Sciatic nerve (tissue), 2 donors: ENCODE measurements around the gene ARHGEF5. TPM values are rescaled to one million over a fixed set of nuclear protein-coding genes. Genes with fewer than 3 reads are reported as not detected.
"Not testable (repeated sequence)": the region's sequence is repeated elsewhere in the genome, so short reads cannot be mapped to it uniquely, and the experiment has no call there.

Experiments used
- ATAC-seq: fragments of 200-7000 bp; cut with Tn5 transposase; one replicate; pipeline ENCODE4 v1.9.1; 2020; ENCODE audit warnings: mild to moderate bottlenecking, moderate library complexity
- DNase-seq: peaks from one replicate; pipeline ENCODE4 v3.0.0-alpha.2; 2020; ENCODE audit warnings: low spot score
- intact Hi-C: fragments of 100-400 bp; cut with DNase I; formaldehyde crosslinking; loops from one replicate; pipeline ENCODE4 v1.14.2; 2022
- total RNA-seq: library from RNA; stranded (reverse); fragmentation: NEBNext Ultra II Directional; extraction: Animal tissue kit (Norgen Biotek cat#: 25700); gene quantifications from one replicate; pipeline ENCODE4 v1.2.1, GENCODE V29; 2021
- donor health status: DM: no; HTN: no; CAD: no.
- donor health status: DM: no; HTN: no; CAD: no.

Gene ARHGEF5
- total RNA-seq = 12.8 TPM

GRCh38 chr7:144355176-144355822 is at the start of gene ARHGEF5:
Gene ARHGEF5 (plus strand): TSS chr7:144355402. CDS start chr7:144362670, 7,268 bp downstream.
- ATAC-seq = peak; percentile 81
- intact Hi-C loops, DNase-seq: not testable (repeated sequence)

- peak; percentile 27 for ATAC-seq
- DNase-seq, intact Hi-C loops: not testable (repeated sequence)
Measured at GRCh38 chr7:144309702-144310101, 45.5 kb upstream of the ARHGEF5 start.

- ATAC-seq, DNase-seq, intact Hi-C loops: not testable (repeated sequence)
Measured at GRCh38 chr7:144311218-144311617, 44.0 kb upstream of the ARHGEF5 start.

GRCh38 chr7:144311872-144312469 is 43.2 kb upstream of the ARHGEF5 start, which contains the start of gene OR2A1:
Gene OR2A1 (plus strand): TSS chr7:144312419. CDS start chr7:144318125, 5,706 bp downstream.
- ATAC-seq = peak; percentile 38

DNA sequence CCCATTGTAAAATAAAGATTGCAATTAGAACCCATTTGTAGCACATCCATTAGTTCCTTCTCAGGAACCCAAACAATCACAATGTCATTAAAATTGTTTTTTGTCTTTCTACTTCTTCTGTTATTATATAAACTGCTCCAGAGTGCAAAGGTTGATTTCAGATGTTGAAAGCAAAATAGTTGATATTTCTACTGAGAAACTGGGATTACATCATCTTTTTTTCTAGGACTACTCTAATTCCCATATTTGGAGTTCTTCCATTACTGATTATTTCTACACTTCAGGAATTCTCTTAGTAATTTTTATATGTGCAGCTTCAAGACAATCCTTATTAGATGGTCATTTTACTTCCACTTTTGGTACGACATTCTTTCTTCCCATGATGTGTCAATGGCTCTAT is 37.7 kb upstream of the ARHGEF5 start:
- ATAC-seq = peak; percentile 51
- intact Hi-C loops, DNase-seq: not testable (repeated sequence)

More at GRCh38 chr7:144311872-144312469, 43.2 kb upstream of the ARHGEF5 start, which contains the start of gene OR2A1:
- DNase-seq, intact Hi-C loops: not testable (repeated sequence)

DNA sequence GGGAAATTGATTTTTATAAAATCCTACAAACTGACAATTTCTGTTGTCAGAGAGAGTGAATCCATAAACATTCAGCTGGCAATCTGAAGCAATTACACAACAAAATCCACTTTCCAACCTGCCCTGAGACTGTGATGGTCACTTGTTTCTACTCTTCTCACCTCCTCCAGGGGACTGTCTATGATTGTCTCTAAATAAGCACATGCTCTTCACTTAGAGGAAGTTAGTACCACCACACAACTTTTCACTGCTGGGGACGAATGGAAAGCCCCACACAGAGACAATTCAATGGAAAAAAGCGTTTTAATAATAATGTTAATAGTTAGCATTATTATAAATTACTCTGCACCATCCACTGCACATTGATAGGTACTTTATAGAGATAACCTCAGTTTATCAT is 35.7 kb upstream of the ARHGEF5 start:
- DNase-seq, intact Hi-C loops, ATAC-seq: not testable (repeated sequence)

GRCh38 chr7:144321677-144322206 is 33.5 kb upstream of the ARHGEF5 start:
- peak; percentile 61 for ATAC-seq
- DNase-seq, intact Hi-C loops: not testable (repeated sequence)

GRCh38 chr7:144323359-144323758 is 31.8 kb upstream of the ARHGEF5 start:
- intact Hi-C loops, DNase-seq, ATAC-seq: not testable (repeated sequence)

GRCh38 chr7:144325868-144326267 is 29.3 kb upstream of the ARHGEF5 start:
- ATAC-seq, DNase-seq, intact Hi-C loops: not testable (repeated sequence)

DNA sequence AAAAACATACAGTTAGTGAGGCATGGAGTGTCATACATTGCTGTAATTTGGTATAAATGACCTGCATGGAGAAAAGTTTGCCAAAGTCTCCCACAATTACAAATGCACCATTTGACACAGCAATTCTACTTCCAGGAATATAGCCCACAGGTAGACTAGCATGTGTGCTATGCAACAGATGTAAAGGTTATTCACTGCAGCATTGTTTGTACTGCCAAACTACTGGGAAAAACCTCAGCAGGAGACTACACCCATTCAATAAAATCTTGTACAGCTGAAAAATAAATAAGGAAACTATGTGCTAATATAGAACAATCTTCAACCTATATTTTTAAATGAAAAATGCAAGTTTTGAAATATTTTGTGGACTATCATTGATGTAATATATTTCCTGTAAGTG is 25.2 kb upstream of the ARHGEF5 start:
- intact Hi-C loops, ATAC-seq, DNase-seq: not testable (repeated sequence)

- DNase-seq, intact Hi-C loops: not testable (repeated sequence)
- peak; percentile 59 for ATAC-seq
Measured at GRCh38 chr7:144331221-144331995, 23.8 kb upstream of the ARHGEF5 start.

DNA sequence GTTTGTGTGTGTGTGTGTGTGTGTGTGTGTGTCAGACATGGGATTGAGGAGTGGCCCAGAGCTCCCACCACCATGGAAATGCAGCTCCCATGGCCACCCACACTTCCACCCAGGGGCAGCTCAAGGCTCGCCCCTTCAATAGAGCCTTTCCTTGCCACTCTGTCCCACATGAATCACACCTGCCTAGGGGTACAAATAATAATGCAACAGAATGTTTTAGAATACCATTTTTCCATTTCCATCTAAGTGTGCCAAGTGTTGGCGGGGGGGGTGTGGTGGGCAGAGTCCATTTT is 23.3 kb upstream of the ARHGEF5 start:
- peak; percentile 38 for ATAC-seq
- DNase-seq, intact Hi-C loops: not testable (repeated sequence)

DNA sequence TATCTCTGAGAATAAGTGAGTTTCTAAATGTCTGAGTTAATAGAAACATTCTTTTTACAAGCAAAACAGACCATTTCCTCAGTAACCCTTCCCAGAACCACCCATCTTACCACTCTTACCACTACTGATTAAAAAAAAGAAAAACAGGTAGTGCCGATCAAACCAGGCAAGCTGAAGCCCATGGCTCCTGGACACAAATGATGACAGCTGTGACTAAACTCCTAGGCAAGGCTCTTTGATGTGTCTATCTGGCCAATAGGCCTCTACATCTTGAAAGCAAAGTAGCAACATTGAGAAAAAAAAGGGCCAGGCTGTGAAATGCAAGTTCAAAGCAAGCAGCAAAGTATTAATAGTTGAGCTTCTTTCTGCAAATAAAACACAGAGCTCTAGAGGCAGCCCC is 6.6 kb upstream of the ARHGEF5 start:
- ATAC-seq, DNase-seq, intact Hi-C loops: not testable (repeated sequence)

DNA sequence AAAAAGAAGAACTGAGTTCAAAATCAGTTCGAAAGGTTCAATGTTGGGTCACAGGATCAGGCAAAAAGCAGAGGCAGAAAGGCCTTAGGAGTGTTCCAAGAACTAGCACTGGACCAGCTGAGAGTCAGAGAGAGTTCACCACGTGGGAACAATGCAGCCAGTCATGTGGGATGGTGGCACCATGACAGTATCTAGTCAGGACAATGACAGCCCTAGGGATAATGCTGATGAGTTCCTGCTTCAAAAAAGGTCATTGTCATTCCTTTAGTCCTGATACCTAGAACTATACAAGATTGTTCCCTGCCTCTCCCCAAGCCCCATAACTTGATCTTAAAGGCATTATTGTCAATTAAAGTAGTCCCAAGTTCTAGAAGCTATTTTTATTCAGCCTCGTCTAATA is 3.5 kb upstream of the ARHGEF5 start:
- ATAC-seq, DNase-seq, intact Hi-C loops: not testable (repeated sequence)

- intact Hi-C loops, ATAC-seq, DNase-seq: not testable (repeated sequence)
Measured at GRCh38 chr7:144356185-144356584, 983 bp downstream of the ARHGEF5 start.

- ATAC-seq, intact Hi-C loops, DNase-seq: not testable (repeated sequence)
Measured at GRCh38 chr7:144356860-144357259, 1.7 kb downstream of the ARHGEF5 start.

DNA sequence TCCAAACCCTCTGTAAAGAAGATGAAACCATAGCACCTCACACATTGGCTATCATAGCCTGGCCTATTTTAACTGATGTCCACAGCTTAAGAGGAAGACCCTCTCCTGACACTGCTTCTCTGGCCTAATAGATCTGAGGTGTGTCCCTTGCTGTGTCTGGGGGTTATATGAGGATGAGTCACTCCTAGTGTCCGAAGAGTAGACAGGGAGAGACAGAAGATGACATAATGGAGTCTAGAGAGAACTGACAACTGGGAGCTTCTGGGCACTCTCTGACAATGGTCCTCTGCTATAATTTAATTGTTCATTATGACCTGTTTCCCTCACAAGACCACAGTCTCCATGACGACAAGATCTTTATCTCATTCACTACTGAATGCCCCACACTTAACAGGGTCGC is 6.9 kb downstream of the ARHGEF5 start:
- intact Hi-C loops, ATAC-seq, DNase-seq: not testable (repeated sequence)

DNA sequence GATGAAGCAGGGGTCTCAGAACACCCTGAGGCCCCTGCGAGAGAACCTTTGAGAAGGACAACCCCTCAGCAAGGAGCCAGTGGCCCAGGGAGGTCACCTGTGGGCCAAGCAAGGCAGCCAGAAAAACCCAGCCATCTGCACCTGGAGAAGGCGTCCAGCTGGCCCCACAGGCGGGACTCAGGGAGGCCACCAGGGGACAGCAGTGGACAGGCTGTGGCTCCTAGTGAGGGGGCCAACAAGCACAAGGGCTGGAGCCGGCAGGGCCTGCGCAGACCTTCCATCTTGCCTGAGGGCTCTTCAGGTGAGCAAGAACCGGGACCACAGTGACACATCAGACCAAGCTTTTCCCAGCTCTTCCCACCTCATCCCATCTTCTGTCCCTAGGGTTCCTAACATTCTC is 10.3 kb downstream of the ARHGEF5 start:
- peak; percentile 9 for ATAC-seq
- DNase-seq, intact Hi-C loops: not testable (repeated sequence)

- ATAC-seq, DNase-seq, intact Hi-C loops: not testable (repeated sequence)
Measured at GRCh38 chr7:144367250-144367649, 12.0 kb downstream of the ARHGEF5 start.
